ENCODE results near the gene SLITRK1.
A peak's percentile ranks its signal among the peaks of the same experiment; 100 is the strongest.

The SLITRK1 gene

DNA sequence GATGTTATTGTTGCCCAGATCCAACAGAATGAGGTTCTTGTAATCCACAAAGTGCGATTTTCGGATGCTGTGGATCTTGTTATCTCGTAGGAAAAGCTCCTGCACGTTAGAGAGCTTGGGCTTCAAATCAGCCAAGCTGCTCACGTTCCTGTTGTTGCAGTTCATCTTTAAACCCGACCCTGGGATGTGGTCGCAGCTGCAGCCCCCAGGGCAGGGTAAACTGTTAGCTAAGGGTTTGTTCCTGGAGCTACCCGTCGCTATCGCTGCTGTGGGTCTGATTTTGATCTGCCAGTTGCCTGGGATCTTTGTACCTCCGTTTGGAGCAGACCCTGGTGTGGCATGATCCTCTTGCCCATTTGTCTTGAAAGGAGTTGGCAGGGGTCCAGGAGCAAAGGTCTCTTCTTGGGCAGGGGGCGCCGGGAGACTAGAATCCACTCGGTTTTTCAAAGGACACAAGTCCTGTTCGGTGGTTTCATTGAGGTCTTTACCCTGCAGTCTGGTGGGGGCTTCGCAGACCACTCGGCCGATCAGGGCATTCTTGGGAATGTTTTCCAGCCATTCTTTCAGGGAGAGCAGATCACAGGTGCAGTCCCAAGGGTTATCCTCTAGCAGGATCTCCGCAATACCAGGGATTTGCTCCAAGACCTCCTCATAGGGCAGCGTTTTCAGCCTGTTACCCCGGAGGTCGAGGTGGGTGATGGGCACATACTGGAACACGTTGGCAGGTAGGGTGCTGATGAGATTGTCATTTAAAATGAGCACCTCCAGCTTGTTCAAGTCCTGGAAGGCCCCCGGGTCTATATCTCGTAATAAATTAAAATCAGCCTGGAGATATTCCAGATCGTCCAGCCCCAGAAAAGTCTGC is 1.8 kb downstream of the SLITRK1 start:
- H3K27me3 Mint-ChIP-seq: peaks cover 43% of the 10 kb centered on the region
- H3K36me3 Mint-ChIP-seq: no peaks in the 10 kb centered on the region
- H3K27ac Mint-ChIP-seq: no peak overlapping the region
- peaks cover 18% of the 10 kb centered on the region for H3K4me1 Mint-ChIP-seq (ENCODE audit: low read depth)
- no peaks in the 10 kb centered on the region for H3K9me3 Mint-ChIP-seq (ENCODE audit: low read depth)
- H3K4me3 Mint-ChIP-seq: no peak overlapping the region

GRCh38 chr13:83879431-83880171 is 2.7 kb downstream of the SLITRK1 start:
- H3K27me3 Mint-ChIP-seq: peaks cover 43% of the 10 kb centered on the region
- peaks cover 18% of the 10 kb centered on the region for H3K4me1 Mint-ChIP-seq (ENCODE audit: low read depth)
- peak overlapping the region; percentile 42 for H3K4me3 Mint-ChIP-seq
- no peaks in the 10 kb centered on the region for H3K36me3 Mint-ChIP-seq
- H3K27ac Mint-ChIP-seq: no peak overlapping the region
- no peaks in the 10 kb centered on the region for H3K9me3 Mint-ChIP-seq (ENCODE audit: low read depth)

DNA sequence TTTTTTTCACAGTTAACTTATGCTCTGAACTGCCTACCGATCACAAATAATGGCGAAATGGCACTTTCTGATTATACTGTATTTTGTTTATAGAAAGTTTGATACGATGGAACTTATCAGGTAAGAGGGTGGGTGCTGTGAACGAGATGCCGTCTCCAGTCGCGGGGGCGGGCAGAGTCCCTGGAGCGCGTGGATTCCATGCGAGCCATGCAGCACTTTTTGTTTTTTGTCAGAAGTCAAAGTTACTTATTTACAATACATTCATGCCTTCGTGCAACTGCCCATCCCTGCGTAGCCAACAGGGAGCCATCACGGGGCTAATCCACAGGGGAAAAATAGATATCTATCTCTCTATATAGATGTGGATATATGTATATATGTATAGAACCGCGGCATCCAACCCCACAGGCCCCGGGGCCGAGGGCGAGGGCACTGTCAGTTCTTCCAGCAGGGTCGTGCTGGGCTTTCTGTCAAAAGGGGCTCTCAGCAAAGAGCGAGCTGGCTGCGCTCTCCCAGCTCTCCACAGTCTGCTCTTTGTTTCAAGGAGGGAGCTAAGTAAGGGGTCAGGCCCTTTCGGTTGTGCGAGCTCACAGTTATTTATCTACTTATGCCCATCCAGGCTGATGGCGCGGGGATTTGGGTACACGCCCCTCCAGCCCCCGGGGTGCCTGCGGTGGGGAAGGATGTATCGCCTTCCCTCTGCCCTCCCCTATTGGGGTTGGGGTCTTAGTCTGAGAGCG is 3.4 kb downstream of the SLITRK1 start:
- Mint-ChIP-seq H3K27ac (no peak overlapping the region), H3K4me3 (peak overlapping the region; percentile 42), H3K4me1 (ENCODE audit: low read depth) (peaks cover 18% of the 10 kb centered on the region), H3K36me3 (no peaks in the 10 kb centered on the region), H3K27me3 (peaks cover 41% of the 10 kb centered on the region), H3K9me3 (ENCODE audit: low read depth) (no peaks in the 10 kb centered on the region)

- H3K36me3 Mint-ChIP-seq: no peaks in the 10 kb centered on the region
- H3K4me1 Mint-ChIP-seq (ENCODE audit: low read depth): peaks cover 18% of the 10 kb centered on the region
- H3K27me3 Mint-ChIP-seq: peaks cover 33% of the 10 kb centered on the region
- H3K4me3 Mint-ChIP-seq: no peak overlapping the region
- H3K27ac Mint-ChIP-seq: no peak overlapping the region
- H3K9me3 Mint-ChIP-seq (ENCODE audit: low read depth): no peaks in the 10 kb centered on the region
These were observed 4.5 kb downstream of the SLITRK1 start for GRCh38 chr13:83877651-83878355.

GRCh38 chr13:83876546-83876945 is 5.7 kb downstream of the SLITRK1 start:
- H3K36me3 Mint-ChIP-seq: no peaks in the 10 kb centered on the region
- peaks cover 15% of the 10 kb centered on the region for H3K4me1 Mint-ChIP-seq (ENCODE audit: low read depth)

GRCh38 chr13:83867708-83868107 is 14.6 kb downstream of the SLITRK1 start:
- H3K4me1 Mint-ChIP-seq (ENCODE audit: low read depth): no peaks in the 10 kb centered on the region
- H3K36me3 Mint-ChIP-seq: no peaks in the 10 kb centered on the region
- no peak overlapping the region for H3K4me3 Mint-ChIP-seq
- no peaks in the 10 kb centered on the region for H3K9me3 Mint-ChIP-seq (ENCODE audit: low read depth)
- no peak overlapping the region for H3K27ac Mint-ChIP-seq
- H3K27me3 Mint-ChIP-seq: no peaks in the 10 kb centered on the region

More at GRCh38 chr13:83876546-83876945, 5.7 kb downstream of the SLITRK1 start:
- no peak overlapping the region for H3K27ac Mint-ChIP-seq
- no peaks in the 10 kb centered on the region for H3K9me3 Mint-ChIP-seq (ENCODE audit: low read depth)
- no peak overlapping the region for H3K4me3 Mint-ChIP-seq
- peaks cover 24% of the 10 kb centered on the region for H3K27me3 Mint-ChIP-seq

- Mint-ChIP-seq H3K27me3 (no peaks in the 10 kb centered on the region), H3K36me3 (no peaks in the 10 kb centered on the region), H3K4me3 (no peak overlapping the region), H3K9me3 (ENCODE audit: low read depth) (peaks cover under 1% of the 10 kb centered on the region), H3K4me1 (ENCODE audit: low read depth) (no peaks in the 10 kb centered on the region), H3K27ac (no peak overlapping the region)
These were observed 16.8 kb downstream of the SLITRK1 start for GRCh38 chr13:83865161-83866137.

- H3K27ac Mint-ChIP-seq: no peak overlapping the region
- no peaks in the 10 kb centered on the region for H3K27me3 Mint-ChIP-seq
- no peaks in the 10 kb centered on the region for H3K36me3 Mint-ChIP-seq
- H3K4me3 Mint-ChIP-seq: no peak overlapping the region
- H3K9me3 Mint-ChIP-seq (ENCODE audit: low read depth): no peaks in the 10 kb centered on the region
- no peaks in the 10 kb centered on the region for H3K4me1 Mint-ChIP-seq (ENCODE audit: low read depth)
These were observed 28.5 kb downstream of the SLITRK1 start for GRCh38 chr13:83853771-83854170.

DNA sequence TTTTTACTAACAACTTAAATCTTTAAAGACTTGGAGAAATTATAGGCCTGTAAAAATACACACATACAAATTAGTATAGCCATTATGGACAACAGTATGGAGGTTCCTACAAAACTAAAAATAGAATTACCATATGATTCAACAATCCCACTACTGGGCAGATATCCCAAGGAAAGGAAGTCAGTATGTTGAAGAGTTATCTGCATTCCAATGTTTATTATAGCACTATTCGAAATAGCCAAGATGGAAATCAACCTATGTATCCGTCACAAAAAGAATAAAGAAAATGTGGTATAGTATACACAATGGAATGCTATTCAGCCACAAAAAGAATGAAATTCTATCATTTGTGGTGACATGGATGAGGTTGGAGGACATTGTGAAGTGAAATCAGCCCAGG is 37.2 kb downstream of the SLITRK1 start:
- Mint-ChIP-seq H3K36me3 (no peaks in the 10 kb centered on the region), H3K4me3 (no peak overlapping the region), H3K27me3 (no peaks in the 10 kb centered on the region), H3K4me1 (ENCODE audit: low read depth) (no peaks in the 10 kb centered on the region), H3K9me3 (ENCODE audit: low read depth) (no peaks in the 10 kb centered on the region), H3K27ac (no peak overlapping the region)

DNA sequence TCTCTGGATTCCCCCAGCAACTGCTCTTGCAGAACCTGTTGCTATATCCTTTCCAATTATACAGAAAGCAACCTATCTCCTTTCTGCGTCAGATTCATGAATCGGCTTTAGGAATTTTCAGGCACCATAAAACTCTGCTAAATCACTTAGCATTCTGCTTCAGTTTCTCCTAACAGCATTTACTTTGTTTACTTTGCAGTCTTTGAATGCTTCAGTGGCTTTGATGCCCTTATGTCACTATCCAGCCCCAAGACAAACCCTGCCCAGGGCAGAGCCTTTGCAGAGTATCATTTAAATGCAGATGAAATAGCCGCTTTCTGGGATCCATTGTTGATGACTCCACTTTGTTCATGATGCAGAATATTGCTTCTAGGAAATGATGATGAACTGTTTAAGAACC is 43.1 kb downstream of the SLITRK1 start:
- Mint-ChIP-seq H3K27me3 (no peaks in the 10 kb centered on the region), H3K4me3 (no peak overlapping the region), H3K4me1 (ENCODE audit: low read depth) (no peaks in the 10 kb centered on the region), H3K27ac (no peak overlapping the region), H3K9me3 (ENCODE audit: low read depth) (peaks cover 9% of the 10 kb centered on the region), H3K36me3 (no peaks in the 10 kb centered on the region)

DNA sequence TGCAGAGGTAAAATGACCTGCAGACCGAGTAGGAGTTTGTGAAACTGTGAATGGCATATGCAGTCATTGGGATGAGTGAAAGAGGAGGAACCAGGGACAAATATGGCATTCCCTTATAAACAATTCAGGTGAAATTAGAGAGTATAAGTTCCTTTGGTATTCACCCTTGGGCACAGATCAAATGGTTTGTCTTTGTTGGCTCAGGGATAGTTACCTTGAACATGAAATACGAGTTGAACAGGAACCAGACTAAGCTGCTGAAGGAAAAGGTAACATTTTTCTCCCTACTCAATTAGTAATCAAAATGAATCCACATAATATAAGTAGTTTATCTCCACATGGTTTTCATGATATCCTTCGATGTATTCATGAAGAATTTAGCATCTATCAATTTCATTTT is 50.5 kb downstream of the SLITRK1 start:
- no peak overlapping the region for H3K27ac Mint-ChIP-seq
- peaks cover 2% of the 10 kb centered on the region for H3K9me3 Mint-ChIP-seq (ENCODE audit: low read depth)
- no peaks in the 10 kb centered on the region for H3K4me1 Mint-ChIP-seq (ENCODE audit: low read depth)
- H3K4me3 Mint-ChIP-seq: no peak overlapping the region
- H3K36me3 Mint-ChIP-seq: no peaks in the 10 kb centered on the region
- no peaks in the 10 kb centered on the region for H3K27me3 Mint-ChIP-seq

- Mint-ChIP-seq H3K4me1 (ENCODE audit: low read depth) (no peaks in the 10 kb centered on the region), H3K36me3 (no peaks in the 10 kb centered on the region), H3K27ac (no peak overlapping the region), H3K27me3 (no peaks in the 10 kb centered on the region), H3K9me3 (ENCODE audit: low read depth) (no peaks in the 10 kb centered on the region), H3K4me3 (no peak overlapping the region)
These were observed 52.5 kb downstream of the SLITRK1 start for GRCh38 chr13:83829810-83830209.

DNA sequence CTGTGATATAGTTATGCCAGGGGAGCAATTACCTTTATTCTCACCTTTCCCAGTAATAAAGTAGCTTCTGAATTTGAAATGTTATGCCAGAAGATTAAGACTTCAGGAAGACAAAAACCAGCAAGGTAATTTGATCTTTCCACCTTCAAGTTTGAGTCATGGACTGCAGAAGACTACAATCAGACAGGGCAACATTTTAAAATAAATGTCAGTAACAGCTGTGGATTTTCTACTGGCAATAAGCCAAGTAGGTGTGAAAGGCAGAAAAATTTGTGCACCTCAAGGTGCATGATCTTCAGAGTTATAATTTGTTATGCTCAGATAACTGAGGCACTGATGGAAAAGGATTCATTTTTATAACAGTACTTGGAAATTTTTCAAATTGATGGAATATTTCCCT is 54.9 kb downstream of the SLITRK1 start:
- Mint-ChIP-seq H3K9me3 (ENCODE audit: low read depth) (peaks cover 2% of the 10 kb centered on the region), H3K4me1 (ENCODE audit: low read depth) (no peaks in the 10 kb centered on the region), H3K27me3 (no peaks in the 10 kb centered on the region), H3K36me3 (no peaks in the 10 kb centered on the region), H3K27ac (no peak overlapping the region), H3K4me3 (no peak overlapping the region)
